ENCODE results near the gene BECN2. TPM values are rescaled to one million over a fixed set of nuclear protein-coding genes. Genes with fewer than 3 reads are reported as not detected.

The BECN2 gene
- total RNA-seq, 4 donors from 2014 or later, result not detected

DNA sequence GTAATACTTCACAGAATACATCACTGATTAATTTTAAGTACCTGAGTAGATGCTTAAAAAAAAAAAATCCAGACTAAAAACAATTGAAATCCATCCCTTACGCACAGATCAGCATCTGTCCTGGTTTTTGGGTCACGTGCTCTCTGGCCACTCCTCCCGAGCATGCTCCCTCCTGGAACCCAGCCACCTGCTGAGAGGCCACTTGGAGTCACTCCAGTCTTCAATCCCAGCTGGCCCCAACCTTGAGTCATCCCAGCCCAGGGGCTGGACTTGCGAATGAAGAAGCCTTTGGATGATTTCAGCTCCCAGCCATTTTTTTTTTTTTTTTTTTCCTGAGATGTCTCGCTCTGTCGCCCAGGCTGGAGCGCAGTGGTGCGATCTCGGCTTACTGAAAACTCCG is 32.5 kb downstream of the BECN2 start:
- WGBS, 2 donors (ENCODE audit: low coverage in 1 of 2), result 66 to 80% methylated on average over 1 to 10 of the region's 10 CpGs
- TF ChIP-seq POLR2AphosphoS5 (IDR thresholded peaks at IDR 0.05), result peak in 2 of 3 donors; percentile 24 to 25
- TF ChIP-seq, protein P1, sequence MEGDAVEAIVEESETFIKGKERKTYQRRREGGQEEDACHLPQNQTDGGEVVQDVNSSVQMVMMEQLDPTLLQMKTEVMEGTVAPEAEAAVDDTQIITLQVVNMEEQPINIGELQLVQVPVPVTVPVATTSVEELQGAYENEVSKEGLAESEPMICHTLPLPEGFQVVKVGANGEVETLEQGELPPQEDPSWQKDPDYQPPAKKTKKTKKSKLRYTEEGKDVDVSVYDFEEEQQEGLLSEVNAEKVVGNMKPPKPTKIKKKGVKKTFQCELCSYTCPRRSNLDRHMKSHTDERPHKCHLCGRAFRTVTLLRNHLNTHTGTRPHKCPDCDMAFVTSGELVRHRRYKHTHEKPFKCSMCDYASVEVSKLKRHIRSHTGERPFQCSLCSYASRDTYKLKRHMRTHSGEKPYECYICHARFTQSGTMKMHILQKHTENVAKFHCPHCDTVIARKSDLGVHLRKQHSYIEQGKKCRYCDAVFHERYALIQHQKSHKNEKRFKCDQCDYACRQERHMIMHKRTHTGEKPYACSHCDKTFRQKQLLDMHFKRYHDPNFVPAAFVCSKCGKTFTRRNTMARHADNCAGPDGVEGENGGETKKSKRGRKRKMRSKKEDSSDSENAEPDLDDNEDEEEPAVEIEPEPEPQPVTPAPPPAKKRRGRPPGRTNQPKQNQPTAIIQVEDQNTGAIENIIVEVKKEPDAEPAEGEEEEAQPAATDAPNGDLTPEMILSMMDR (IDR thresholded peaks at IDR 0.05), result no peak
- no peak for TF ChIP-seq POLR2A (IDR thresholded peaks at IDR 0.05)
- no peak for TF ChIP-seq EP300 (IDR thresholded peaks at IDR 0.05; ENCODE audit: low read depth)
- no peaks in the 10 kb centered on the region for H3K4me1 ChIP-seq
- H3K27ac ChIP-seq, result no peak overlapping the region
- in situ Hi-C loops (cut with MboI; ENCODE audit: low pct_ligation_motif_present in 1 of 4, low pct_unique_long_range_greater_than_20kb in 1 of 4, low sequenced_read_pairs in 3 of 4) (loop anchor here in 2 of 4 donors (25.0 kb wide), 1 partner anchor 378 kb away; no protein-coding TSS in a partner anchor), intact Hi-C loops (cut with DNase I; ENCODE audit: low total_unique reads) (no loop called here)
- no peaks in the 10 kb centered on the region for H3K36me3 ChIP-seq
- DNase-seq, result peak; percentile 61
- H3K27me3 ChIP-seq, result no peaks in the 10 kb centered on the region
- no peaks in the 10 kb centered on the region for H3K9me3 ChIP-seq
- no peak overlapping the region for H3K4me3 ChIP-seq

DNA sequence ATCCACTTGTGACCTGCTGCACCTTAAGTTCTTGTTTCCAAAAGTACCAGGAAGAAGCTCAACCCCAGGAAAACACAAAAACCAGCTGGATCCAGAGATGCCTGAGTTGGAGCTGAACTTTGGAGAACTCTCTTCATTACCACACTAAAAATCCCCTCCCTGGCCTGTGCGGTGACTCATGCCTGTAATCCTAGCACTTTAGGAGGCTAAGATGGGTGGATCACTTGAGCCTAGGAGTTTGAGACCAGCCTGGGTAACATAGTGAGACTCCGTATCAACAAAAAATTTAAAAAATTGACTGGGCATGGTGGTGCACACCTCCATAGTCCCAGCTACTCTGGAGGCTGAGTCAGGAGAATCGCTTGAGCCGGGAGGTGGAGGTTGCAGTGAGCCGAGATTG is 35.2 kb downstream of the BECN2 start:
- Histone ChIP-seq H3K27me3 (no peaks in the 10 kb centered on the region), H3K4me1 (no peaks in the 10 kb centered on the region), H3K9me3 (no peaks in the 10 kb centered on the region), H3K36me3 (no peaks in the 10 kb centered on the region), H3K4me3 (no peak overlapping the region), H3K27ac (no peak overlapping the region)
- 84 to 88% methylated on average over 3 to 5 of the region's 5 CpGs for WGBS, 2 donors (ENCODE audit: low coverage in 1 of 2)
- in situ Hi-C loops (cut with MboI; ENCODE audit: low pct_ligation_motif_present in 1 of 4, low pct_unique_long_range_greater_than_20kb in 1 of 4, low sequenced_read_pairs in 3 of 4), result loop anchor here in 2 of 4 donors (25.0 kb wide), 1 partner anchor 380 kb away; no protein-coding TSS in a partner anchor
- TF ChIP-seq, protein P1 (IDR thresholded peaks at IDR 0.05), result no peak
- TF ChIP-seq EP300 (IDR thresholded peaks at IDR 0.05; ENCODE audit: low read depth) (no peak), POLR2AphosphoS5 (IDR thresholded peaks at IDR 0.05) (no peak), POLR2A (IDR thresholded peaks at IDR 0.05) (no peak)
- intact Hi-C loops (cut with DNase I; ENCODE audit: low total_unique reads), result no loop called here
- no peak for DNase-seq

DNA sequence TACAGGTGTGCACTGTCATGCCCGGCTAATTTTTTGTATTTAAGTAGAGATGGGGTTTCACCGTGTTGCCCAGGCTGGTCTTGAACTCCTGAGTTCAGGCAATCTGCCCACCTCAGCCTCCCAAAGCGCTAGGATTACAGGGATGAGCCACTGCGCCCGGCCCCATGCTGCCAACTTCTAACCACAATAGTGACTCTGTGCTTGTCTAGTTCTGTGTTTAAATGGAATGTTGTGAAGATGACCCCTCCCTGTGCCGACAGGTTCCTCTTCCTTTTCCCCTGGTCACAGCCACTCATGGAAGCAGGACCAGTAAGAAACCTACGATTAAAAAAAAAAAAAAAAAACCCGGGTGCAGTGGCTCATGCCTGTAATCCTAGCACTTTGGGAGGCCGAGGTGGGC is 36.6 kb downstream of the BECN2 start:
- DNase-seq, result no peak
- TF ChIP-seq, protein P1 (IDR thresholded peaks at IDR 0.05), result no peak
- no peak for TF ChIP-seq POLR2A (IDR thresholded peaks at IDR 0.05)
- no peak for TF ChIP-seq EP300 (IDR thresholded peaks at IDR 0.05; ENCODE audit: low read depth)
- TF ChIP-seq POLR2AphosphoS5 (IDR thresholded peaks at IDR 0.05), result no peak
- H3K4me3 ChIP-seq, result no peak overlapping the region
- intact Hi-C loops (cut with DNase I; ENCODE audit: low total_unique reads) (no loop called here), in situ Hi-C loops (cut with MboI; ENCODE audit: low pct_ligation_motif_present in 1 of 4, low pct_unique_long_range_greater_than_20kb in 1 of 4, low sequenced_read_pairs in 3 of 4) (loop anchor here in 2 of 4 donors (25.0 kb wide), 1 partner anchor 382 kb away; no protein-coding TSS in a partner anchor)
- H3K9me3 ChIP-seq, result no peaks in the 10 kb centered on the region
- no peaks in the 10 kb centered on the region for H3K36me3 ChIP-seq
- peaks cover 0 to 7% (median 5%) of the 10 kb centered on the region in 4 donors for H3K4me1 ChIP-seq
- no peak overlapping the region for H3K27ac ChIP-seq
- 63 to 88% methylated on average over 8 to 9 of the region's 9 CpGs for WGBS, 2 donors (ENCODE audit: low coverage in 1 of 2)
- H3K27me3 ChIP-seq, result no peaks in the 10 kb centered on the region

DNA sequence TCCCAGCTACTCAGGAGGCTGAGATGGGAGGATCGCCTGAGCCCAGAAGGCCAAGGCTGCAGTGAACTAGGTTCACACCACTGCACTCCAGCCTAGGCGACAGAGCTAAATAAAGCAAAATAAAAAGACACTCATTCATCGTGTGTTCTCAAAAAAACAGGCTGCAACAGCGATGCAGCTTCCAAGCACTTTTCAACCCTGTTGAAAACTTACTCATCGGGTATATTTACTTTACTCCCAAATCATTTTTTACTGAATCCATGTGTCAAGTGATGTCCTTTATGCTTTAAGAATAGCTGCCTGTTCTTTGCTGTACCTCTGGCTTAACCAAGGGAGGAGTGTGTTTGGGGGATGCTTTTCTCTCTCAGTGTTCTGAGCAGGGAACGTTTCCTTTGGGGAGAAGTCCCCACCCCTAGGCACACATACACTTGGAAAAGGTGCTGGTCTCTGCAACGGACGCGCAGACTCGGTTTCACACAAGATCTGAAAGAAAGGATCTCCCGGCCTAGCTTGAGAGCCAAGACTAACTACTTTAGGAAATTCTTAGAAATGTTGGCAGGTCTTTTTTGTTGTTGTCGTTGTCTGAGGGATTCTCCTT is 39.9 kb downstream of the BECN2 start:
- H3K27ac ChIP-seq, result no peak overlapping the region
- DNase-seq, result no peak
- H3K4me3 ChIP-seq, result no peak overlapping the region
- intact Hi-C loops (cut with DNase I; ENCODE audit: low total_unique reads), result no loop called here
- WGBS, 2 donors (ENCODE audit: low coverage in 1 of 2), result 85 to 86% methylated on average over 12 of the region's 12 CpGs
- peaks cover 0 to 8% (median 5%) of the 10 kb centered on the region in 4 donors for H3K4me1 ChIP-seq
- H3K9me3 ChIP-seq, result no peaks in the 10 kb centered on the region
- TF ChIP-seq, protein P1 (IDR thresholded peaks at IDR 0.05), result no peak
- TF ChIP-seq POLR2A (IDR thresholded peaks at IDR 0.05) (no peak), POLR2AphosphoS5 (IDR thresholded peaks at IDR 0.05) (no peak), EP300 (IDR thresholded peaks at IDR 0.05; ENCODE audit: low read depth) (no peak)
- in situ Hi-C loops (cut with MboI; ENCODE audit: low pct_ligation_motif_present in 1 of 4, low pct_unique_long_range_greater_than_20kb in 1 of 4, low sequenced_read_pairs in 3 of 4), result loop anchor here in 2 of 4 donors (25.0 kb wide), 1 partner anchor 385 kb away; no protein-coding TSS in a partner anchor
- no peaks in the 10 kb centered on the region for H3K27me3 ChIP-seq
- no peaks in the 10 kb centered on the region for H3K36me3 ChIP-seq

Measured in transverse colon (tissue), 4 donors.